Measurements from ENCODE around the gene EPC1. TPM values are rescaled to one million over a fixed set of nuclear protein-coding genes. Genes with fewer than 3 reads are reported as not detected.

The EPC1 gene
- polyA plus RNA-seq, 1 donor (not counting 4 experiments of a cell fraction or from before 2014, with no cell fraction given), result 34.8 TPM

DNA sequence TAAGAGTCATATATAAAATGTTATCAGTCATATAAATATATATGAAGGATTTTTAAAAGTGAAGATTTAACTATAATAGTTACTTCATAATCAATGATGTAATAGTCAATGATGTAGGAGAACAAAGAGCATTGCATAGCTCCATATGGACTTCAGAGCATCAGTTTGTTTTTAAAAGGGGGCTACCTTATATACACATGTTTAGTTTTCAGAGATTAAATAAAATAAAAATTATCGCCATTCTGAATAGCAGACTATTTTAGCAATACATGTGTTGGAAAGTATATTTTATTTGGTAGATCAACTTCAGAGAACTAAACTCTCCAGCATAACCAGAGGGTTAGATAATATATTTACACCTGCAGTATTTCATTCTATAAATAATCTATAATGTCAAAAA is 29.1 kb upstream of the EPC1 start:
- H2AFZ ChIP-seq (ENCODE audit: control insufficient read depth, low read length), result no peak overlapping the region
- H3K36me3 ChIP-seq (ENCODE audit: control insufficient read depth in 2 of 2, extremely low read depth in 1 of 2, insufficient read depth in 2 of 2, low read length in 2 of 2), result no peaks in the 10 kb centered on the region
- peak overlapping the region; percentile 82 for H3K9ac ChIP-seq (ENCODE audit: control insufficient read depth, extremely low read depth, insufficient read depth, low read length)
- dilution Hi-C loops (cut with MboI; ENCODE audit: extremely low pct_ligation_motif_present, low sequenced_read_pairs), result no loop called here
- H3K27me3 ChIP-seq (ENCODE audit: control insufficient read depth, extremely low read depth, insufficient read depth, low read length), result no peaks in the 10 kb centered on the region
- TF ChIP-seq, protein P1, sequence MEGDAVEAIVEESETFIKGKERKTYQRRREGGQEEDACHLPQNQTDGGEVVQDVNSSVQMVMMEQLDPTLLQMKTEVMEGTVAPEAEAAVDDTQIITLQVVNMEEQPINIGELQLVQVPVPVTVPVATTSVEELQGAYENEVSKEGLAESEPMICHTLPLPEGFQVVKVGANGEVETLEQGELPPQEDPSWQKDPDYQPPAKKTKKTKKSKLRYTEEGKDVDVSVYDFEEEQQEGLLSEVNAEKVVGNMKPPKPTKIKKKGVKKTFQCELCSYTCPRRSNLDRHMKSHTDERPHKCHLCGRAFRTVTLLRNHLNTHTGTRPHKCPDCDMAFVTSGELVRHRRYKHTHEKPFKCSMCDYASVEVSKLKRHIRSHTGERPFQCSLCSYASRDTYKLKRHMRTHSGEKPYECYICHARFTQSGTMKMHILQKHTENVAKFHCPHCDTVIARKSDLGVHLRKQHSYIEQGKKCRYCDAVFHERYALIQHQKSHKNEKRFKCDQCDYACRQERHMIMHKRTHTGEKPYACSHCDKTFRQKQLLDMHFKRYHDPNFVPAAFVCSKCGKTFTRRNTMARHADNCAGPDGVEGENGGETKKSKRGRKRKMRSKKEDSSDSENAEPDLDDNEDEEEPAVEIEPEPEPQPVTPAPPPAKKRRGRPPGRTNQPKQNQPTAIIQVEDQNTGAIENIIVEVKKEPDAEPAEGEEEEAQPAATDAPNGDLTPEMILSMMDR (optimal IDR thresholded peaks at IDR 0.05 in 1 of 3, IDR thresholded peaks at IDR 0.05 in 1 of 3, conservative IDR thresholded peaks at IDR 0.05 in 1 of 3; ENCODE audit: extremely low read depth in 1 of 3, insufficient read depth in 2 of 3, low read length in 3 of 3), result no peak
- TF ChIP-seq EZH2 (IDR thresholded peaks at IDR 0.05; ENCODE audit: low read length), result no peak
- no peak for DNase-seq (ENCODE audit: low read depth, low spot score)
- no peaks in the 10 kb centered on the region for H3K9me3 ChIP-seq (ENCODE audit: control insufficient read depth, low read depth, low read length)
- no peaks in the 10 kb centered on the region for H4K20me1 ChIP-seq (ENCODE audit: control insufficient read depth, extremely low read depth, insufficient read depth, low read length)
- H3K27ac ChIP-seq (ENCODE audit: control insufficient read depth, insufficient read depth, low read length), result no peak overlapping the region
- FAIRE-seq, result no peak
- peak overlapping the region; percentile 96 for H3K4me2 ChIP-seq (ENCODE audit: control insufficient read depth, extremely low read depth, insufficient read depth, low read depth, low read length)
- H3K4me3 ChIP-seq (ENCODE audit: control insufficient read depth in 2 of 3, extremely low read depth in 1 of 3, insufficient read depth in 2 of 3, low read depth in 1 of 3, low read length in 3 of 3), result peak overlapping the region in 1 of 3 experiments; percentile 82
- H3K4me1 ChIP-seq (ENCODE audit: control insufficient read depth, extremely low read depth, insufficient read depth, low read length), result peaks cover 2% of the 10 kb centered on the region
- no peaks in the 10 kb centered on the region for H3K9me1 ChIP-seq (ENCODE audit: control insufficient read depth, extremely low read depth, insufficient read depth, low read length)
- peaks cover 9% of the 10 kb centered on the region for H3K79me2 ChIP-seq (ENCODE audit: control insufficient read depth, insufficient read depth, low read length)

DNA sequence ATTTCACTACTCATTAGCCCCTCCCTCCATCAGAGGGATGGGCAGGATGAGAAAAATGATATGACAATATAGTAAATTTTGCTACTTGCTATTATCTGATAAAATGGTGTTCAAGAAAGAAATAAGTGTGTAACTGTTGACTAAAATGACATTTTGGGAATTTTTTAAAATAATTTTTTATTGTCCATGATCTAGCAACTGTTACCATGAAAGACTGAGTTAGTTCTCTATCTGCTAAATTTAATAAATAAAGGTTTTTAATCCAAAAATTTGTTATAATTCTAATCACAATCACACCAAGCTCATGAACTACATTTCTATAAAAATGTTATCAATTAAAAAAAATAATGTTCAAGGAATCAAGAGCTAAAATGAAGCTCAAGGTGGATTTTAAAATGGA is 28.7 kb upstream of the EPC1 start:
- Histone ChIP-seq H3K4me3 (ENCODE audit: control insufficient read depth in 2 of 3, extremely low read depth in 1 of 3, insufficient read depth in 2 of 3, low read depth in 1 of 3, low read length in 3 of 3) (no peak overlapping the region), H3K27me3 (ENCODE audit: control insufficient read depth, extremely low read depth, insufficient read depth, low read length) (no peaks in the 10 kb centered on the region), H4K20me1 (ENCODE audit: control insufficient read depth, extremely low read depth, insufficient read depth, low read length) (no peaks in the 10 kb centered on the region), H3K4me1 (ENCODE audit: control insufficient read depth, extremely low read depth, insufficient read depth, low read length) (peaks cover 2% of the 10 kb centered on the region), H3K9me1 (ENCODE audit: control insufficient read depth, extremely low read depth, insufficient read depth, low read length) (no peaks in the 10 kb centered on the region), H3K9me3 (ENCODE audit: control insufficient read depth, low read depth, low read length) (no peaks in the 10 kb centered on the region), H3K79me2 (ENCODE audit: control insufficient read depth, insufficient read depth, low read length) (peaks cover 9% of the 10 kb centered on the region), H3K4me2 (ENCODE audit: control insufficient read depth, extremely low read depth, insufficient read depth, low read depth, low read length) (no peak overlapping the region), H2AFZ (ENCODE audit: control insufficient read depth, low read length) (no peak overlapping the region), H3K27ac (ENCODE audit: control insufficient read depth, insufficient read depth, low read length) (no peak overlapping the region), H3K9ac (ENCODE audit: control insufficient read depth, extremely low read depth, insufficient read depth, low read length) (no peak overlapping the region), H3K36me3 (ENCODE audit: control insufficient read depth in 2 of 2, extremely low read depth in 1 of 2, insufficient read depth in 2 of 2, low read length in 2 of 2) (no peaks in the 10 kb centered on the region)
- no peak for FAIRE-seq
- no peak for DNase-seq (ENCODE audit: low read depth, low spot score)
- dilution Hi-C loops (cut with MboI; ENCODE audit: extremely low pct_ligation_motif_present, low sequenced_read_pairs), result no loop called here
- no peak for TF ChIP-seq EZH2 (IDR thresholded peaks at IDR 0.05; ENCODE audit: low read length)
- TF ChIP-seq, protein P1 (optimal IDR thresholded peaks at IDR 0.05 in 1 of 3, IDR thresholded peaks at IDR 0.05 in 1 of 3, conservative IDR thresholded peaks at IDR 0.05 in 1 of 3; ENCODE audit: extremely low read depth in 1 of 3, insufficient read depth in 2 of 3, low read length in 3 of 3), result no peak
